Thyroid gland (tissue), 4 donors: ENCODE results near the gene ALDH6A1. TPM values are rescaled to one million over a fixed set of nuclear protein-coding genes. Genes with fewer than 3 reads are reported as not detected.
A peak's percentile ranks its signal among the peaks of the same experiment; 100 is the strongest.
"Not testable (repeated sequence)": the region's sequence is repeated elsewhere in the genome, so short reads cannot be mapped to it uniquely, and the experiment has no call there.

Experiments used
- DNase-seq, 2 donors: peaks; one replicate each; pipeline ENCODE4 v3.0.0-alpha.2; 2019
- H3K27ac ChIP-seq, 3 donors: fragments of 200-600 bp; sonication (generic); 1 replicate in 2 of 3; 2 replicates in 1 of 3; pipeline ENCODE4 v1.5.1; 2016 to 2019; ENCODE audit warnings: mild to moderate bottlenecking in 1 of 3, moderate library complexity in 1 of 3
- H3K27me3 ChIP-seq: fragments of 200-600 bp; sonication (generic); one replicate; pipeline ENCODE4 v1.5.1; 2019
- H3K36me3 ChIP-seq, 2 donors: fragments of 200-600 bp; sonication (generic); one replicate each; pipeline ENCODE4 v1.5.1; 2016 to 2019
- H3K4me1 ChIP-seq, 2 donors: fragments of 200-600 bp; sonication (generic); one replicate each; pipeline ENCODE4 v1.5.1; 2017 to 2019
- H3K4me3 ChIP-seq, 3 donors: fragments of 200-600 bp; sonication (generic); replicated peaks in 1 of 3; 1 replicate in 2 of 3; 2 replicates in 1 of 3; pipeline ENCODE4 v1.5.1; 2016; ENCODE audit warnings: mild to moderate bottlenecking in 1 of 3
- H3K9me3 ChIP-seq: fragments of 200-600 bp; sonication (generic); one replicate; pipeline ENCODE4 v1.5.1; 2017
- CTCF ChIP-seq, 6 experiments: fragments of 200-600 bp in 3 of 6; fragments of 450-650 bp in 3 of 6; sonication (generic) in 3 of 6; IDR thresholded peaks; one replicate each; pipeline ENCODE4 v1.5.1; 2016 to 2019; ENCODE audit warnings: antibody characterized with exemption in 6 of 6, mild to moderate bottlenecking in 2 of 6, inconsistent platforms in 1 of 6, moderate library complexity in 1 of 6
- POLR2A ChIP-seq, 2 donors: fragments of 450-650 bp; IDR thresholded peaks; one replicate each; pipeline ENCODE4 v1.6.1; 2017; ENCODE audit warnings: antibody characterized with exemption in 2 of 2, mild to moderate bottlenecking in 2 of 2, moderate library complexity in 1 of 2
- WGBS, 2 donors: methylation state at CpG; one replicate each; pipeline ENCODE4 v1.1.5; 2017; 5-methylcytosine and 5-hydroxymethylcytosine counted together
- intact Hi-C: fragments of 100-400 bp; cut with DNase I; formaldehyde crosslinking; loops from one replicate; pipeline ENCODE4 v1.15.1; 2023
- total RNA-seq, 4 donors: library from RNA; depleted of rRNA; stranded (reverse); fragments of >200 nt; gene quantifications; one replicate each; pipeline ENCODE4 v1.2.3, GENCODE V29; 2016

ALDH6A1 gene
- 10 to 100 TPM; 31.4 to 58.0 (median 44.4) TPM for total RNA-seq

DNA sequence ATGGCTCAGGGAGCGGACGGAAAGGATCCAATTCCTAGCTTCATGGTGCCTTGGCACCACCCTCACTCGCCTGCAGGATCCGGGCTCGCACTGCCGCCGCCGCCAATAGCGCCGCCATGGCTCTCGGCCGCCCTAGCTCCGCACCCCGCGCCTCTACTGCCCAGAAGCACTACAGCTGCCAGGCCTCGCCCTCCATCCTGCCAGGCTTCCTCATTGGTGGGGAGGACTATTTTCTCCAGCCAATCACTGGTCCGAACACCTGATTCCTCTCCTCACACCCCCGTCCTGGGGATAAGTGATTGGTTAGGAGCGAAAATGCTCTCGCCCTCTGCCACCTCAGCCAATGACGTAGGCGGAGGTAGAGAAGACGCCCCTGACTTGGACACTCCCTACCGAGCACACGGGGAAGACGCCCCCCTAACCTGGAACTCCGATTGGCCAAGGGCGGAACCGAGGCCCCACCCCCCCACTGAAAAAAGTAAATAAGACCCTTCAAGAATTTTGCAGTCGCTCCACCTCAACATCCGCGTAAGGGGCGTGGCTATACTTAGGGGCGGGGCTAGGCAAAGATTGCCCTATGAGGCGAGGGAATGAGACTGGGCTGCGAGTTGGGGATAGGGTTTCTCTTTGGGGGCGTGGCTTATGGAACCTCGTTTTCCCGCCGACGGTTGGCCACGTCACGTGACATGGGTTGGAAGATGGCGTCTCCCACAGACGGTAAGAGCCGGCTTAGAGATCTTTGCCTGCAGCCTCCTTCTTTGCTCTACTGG lies at the start of gene ALDH6A1, which contains the start of gene LIN52:
ALDH6A1 (minus strand) TSS at position 177 of the 770 bp plus-strand sequence; CDS start at position 118, 59 bp downstream.
LIN52 (plus strand) TSS at position 680 of the 770 bp plus-strand sequence; CDS start at position 699, 19 bp downstream.
- no peaks in the 10 kb centered on the region for H3K36me3 ChIP-seq
- intact Hi-C loops, result no loop called here
- no peaks in the 10 kb centered on the region for H3K27me3 ChIP-seq
- peaks cover 3 to 14% of the 10 kb centered on the region in 2 donors for H3K4me1 ChIP-seq
- peak in 2 of 6 experiments; percentile 13 to 24 for TF ChIP-seq CTCF (IDR thresholded peaks at IDR 0.05)
- peak in 1 of 2 donors; percentile 89 for TF ChIP-seq POLR2A (IDR thresholded peaks at IDR 0.05)
- H3K27ac ChIP-seq, result peak within 1 kb of the TSS; percentile 48 to 76 (median 72)
- no peaks in the 10 kb centered on the region for H3K9me3 ChIP-seq
- H3K4me3 ChIP-seq, result peak within 1 kb of the TSS; percentile 59 to 68 (median 62)
- WGBS, 2 donors, result 0% methylated on average over 27 to 40 of the region's 46 CpGs
- DNase-seq, result peak; percentile 99 to 100

- TF ChIP-seq CTCF (IDR thresholded peaks at IDR 0.05) (no peak), POLR2A (IDR thresholded peaks at IDR 0.05) (no peak)
- no peak for DNase-seq
- H3K36me3 ChIP-seq, result no peaks in the 10 kb centered on the region
- no peaks in the 10 kb centered on the region for H3K9me3 ChIP-seq
- no peak overlapping the region for H3K4me3 ChIP-seq
- H3K27ac ChIP-seq, result no peak overlapping the region
- H3K4me1 ChIP-seq, result no peaks in the 10 kb centered on the region
- WGBS, 2 donors, result 86 to 100% methylated on average over 1 of the region's 1 CpG
- H3K27me3 ChIP-seq, result no peaks in the 10 kb centered on the region
- intact Hi-C loops, result no loop called here
These were observed 43.4 kb upstream of the ALDH6A1 start for GRCh38 chr14:74127634-74128033.

GRCh38 chr14:74126315-74127013 lies 42.2 kb upstream of the ALDH6A1 start:
- 97 to 98% methylated on average over 1 of the region's 1 CpG for WGBS, 2 donors
- Histone ChIP-seq H3K4me3 (no peak overlapping the region), H3K9me3 (no peaks in the 10 kb centered on the region), H3K4me1 (no peaks in the 10 kb centered on the region), H3K27me3 (no peaks in the 10 kb centered on the region), H3K36me3 (no peaks in the 10 kb centered on the region), H3K27ac (no peak overlapping the region)
- TF ChIP-seq POLR2A (IDR thresholded peaks at IDR 0.05), result no peak
- TF ChIP-seq CTCF (IDR thresholded peaks at IDR 0.05), result no peak
- intact Hi-C loops, result no loop called here
- no peak for DNase-seq

GRCh38 chr14:74125487-74125886 lies 41.2 kb upstream of the ALDH6A1 start:
- DNase-seq, intact Hi-C loops, H3K27ac ChIP-seq, H3K4me1 ChIP-seq, H3K36me3 ChIP-seq, H3K9me3 ChIP-seq, H3K4me3 ChIP-seq, H3K27me3 ChIP-seq: not testable (repeated sequence)
- WGBS, 2 donors, result 73 to 99% methylated on average over 4 to 5 of the region's 5 CpGs

DNA sequence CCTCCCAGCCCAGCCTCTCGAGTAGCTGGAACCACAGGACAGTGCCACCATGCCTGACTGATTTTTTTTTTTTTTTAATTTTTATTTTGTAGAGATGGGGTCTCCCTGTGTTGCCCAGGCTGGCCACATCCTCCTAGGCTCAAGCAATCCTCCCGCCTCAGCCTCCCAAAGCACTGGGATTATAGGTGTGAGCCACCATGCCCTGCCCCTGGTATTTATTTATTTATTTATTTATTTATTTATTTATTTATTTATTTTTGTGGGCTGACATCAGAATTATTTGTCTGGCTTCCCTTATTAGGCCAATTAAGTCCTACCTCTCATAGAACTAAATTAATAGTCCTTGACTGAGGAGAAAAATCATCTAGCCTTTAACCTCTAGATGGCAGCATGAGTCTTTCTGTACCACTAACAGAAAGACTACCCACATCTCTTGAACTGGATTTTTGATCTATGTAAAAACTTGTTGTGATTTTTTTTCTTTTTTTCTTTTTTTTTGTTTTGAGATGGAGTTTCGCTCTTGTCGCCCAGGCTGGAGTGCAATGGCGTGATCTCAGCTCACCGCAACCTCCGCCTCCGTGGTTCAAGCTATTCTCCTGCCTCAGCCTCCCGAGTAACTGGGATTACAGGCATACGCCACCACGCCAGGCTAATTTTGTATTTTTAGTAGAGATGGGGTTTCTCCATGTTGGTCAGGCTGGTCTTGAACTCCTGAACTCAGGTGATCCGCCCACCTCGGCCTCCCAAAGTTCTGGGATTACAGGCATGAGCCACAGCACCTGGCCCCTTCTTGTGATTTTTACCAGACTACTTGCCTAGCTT lies 27.4 kb upstream of the ALDH6A1 start:
- WGBS, 2 donors, result 90 to 93% methylated on average over 12 to 13 of the region's 13 CpGs
- not testable (repeated sequence) for H3K27ac ChIP-seq, H3K36me3 ChIP-seq, H3K4me3 ChIP-seq, H3K4me1 ChIP-seq, H3K9me3 ChIP-seq, H3K27me3 ChIP-seq, DNase-seq
- TF ChIP-seq CTCF (IDR thresholded peaks at IDR 0.05), result peak in 5 of 6 experiments; percentile 19 to 67 (median 59)
- intact Hi-C loops, result loop anchor here (5.0 kb wide), 1 partner anchor 141 kb away; no protein-coding TSS in a partner anchor
